A673 (cell line): Measurements from ENCODE around the gene SRRM2.

Experiments used
- EZH2 ChIP-seq: fragments of 200-600 bp; sonication (generic); IDR thresholded peaks from 2 replicates; pipeline ENCODE4 v1.6.1; 2017; ENCODE audit warnings: borderline replicate concordance, low read depth, mild to moderate bottlenecking, mixed read lengths, antibody characterized with exemption, low read length; ENCODE audit not compliant: poor library complexity, severe bottlenecking
- TF ChIP-seq, protein P1 (sequence below): fragments of 300-800, 200-600 bp; sonication (generic); conservative IDR thresholded peaks from 2 replicates; pipeline ENCODE4 v1.5.1; 2017; ENCODE audit warnings: low read depth, mild to moderate bottlenecking, antibody characterized with exemption, low read length, moderate library complexity, mixed read lengths

DNA sequence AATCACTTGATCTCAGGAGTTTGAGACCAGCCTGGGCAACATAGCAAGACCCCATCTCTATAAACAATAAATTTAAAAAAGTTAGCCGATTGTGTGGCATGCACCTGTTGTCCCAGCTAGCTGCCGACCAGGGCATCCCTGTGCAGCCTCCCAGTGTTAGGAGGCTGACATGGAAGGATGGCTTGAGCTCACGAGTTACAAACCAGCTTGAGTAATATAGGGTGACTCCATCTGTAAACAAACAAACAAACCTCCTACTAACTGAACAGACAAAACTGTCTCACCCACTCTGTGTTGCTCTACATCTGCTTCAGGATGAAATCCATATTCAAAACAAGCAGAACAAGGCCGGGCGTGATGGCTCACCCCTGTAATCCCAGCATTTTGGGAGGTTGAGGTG is 25.5 kb upstream of the SRRM2 start:
- TF ChIP-seq, protein P1, sequence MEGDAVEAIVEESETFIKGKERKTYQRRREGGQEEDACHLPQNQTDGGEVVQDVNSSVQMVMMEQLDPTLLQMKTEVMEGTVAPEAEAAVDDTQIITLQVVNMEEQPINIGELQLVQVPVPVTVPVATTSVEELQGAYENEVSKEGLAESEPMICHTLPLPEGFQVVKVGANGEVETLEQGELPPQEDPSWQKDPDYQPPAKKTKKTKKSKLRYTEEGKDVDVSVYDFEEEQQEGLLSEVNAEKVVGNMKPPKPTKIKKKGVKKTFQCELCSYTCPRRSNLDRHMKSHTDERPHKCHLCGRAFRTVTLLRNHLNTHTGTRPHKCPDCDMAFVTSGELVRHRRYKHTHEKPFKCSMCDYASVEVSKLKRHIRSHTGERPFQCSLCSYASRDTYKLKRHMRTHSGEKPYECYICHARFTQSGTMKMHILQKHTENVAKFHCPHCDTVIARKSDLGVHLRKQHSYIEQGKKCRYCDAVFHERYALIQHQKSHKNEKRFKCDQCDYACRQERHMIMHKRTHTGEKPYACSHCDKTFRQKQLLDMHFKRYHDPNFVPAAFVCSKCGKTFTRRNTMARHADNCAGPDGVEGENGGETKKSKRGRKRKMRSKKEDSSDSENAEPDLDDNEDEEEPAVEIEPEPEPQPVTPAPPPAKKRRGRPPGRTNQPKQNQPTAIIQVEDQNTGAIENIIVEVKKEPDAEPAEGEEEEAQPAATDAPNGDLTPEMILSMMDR, result no peak
- TF ChIP-seq EZH2, result no peak
